GM21576 (cell line): ENCODE results near the gene THBS1.

Experiments used
- ATAC-seq: cut with Tn5 transposase; IDR thresholded peaks from one replicate; pipeline ENCODE4 v1.9.1; 2021; ENCODE audit warnings: mild to moderate bottlenecking, moderate library complexity; ENCODE audit not compliant: unreplicated experiment

THBS1 gene

GRCh38 chr15:39598958-39599845 is 18.3 kb downstream of the THBS1 start:
- ATAC-seq: no peak

- no peak for ATAC-seq
These were observed 19.0 kb downstream of the THBS1 start for GRCh38 chr15:39599871-39600270.

- no peak for ATAC-seq
These were observed 21.3 kb downstream of the THBS1 start for GRCh38 chr15:39602143-39602542.

- ATAC-seq: no peak
These were observed 24.3 kb downstream of the THBS1 start for GRCh38 chr15:39605146-39605545.

GRCh38 chr15:39608185-39609139 is 27.6 kb downstream of the THBS1 start:
- ATAC-seq: no peak

GRCh38 chr15:39609166-39609916 is 28.5 kb downstream of the THBS1 start:
- ATAC-seq: no peak

- ATAC-seq: no peak
These were observed 29.8 kb downstream of the THBS1 start for GRCh38 chr15:39610665-39611064.

- no peak for ATAC-seq
These were observed 32.4 kb downstream of the THBS1 start for GRCh38 chr15:39613271-39613670.

GRCh38 chr15:39613861-39614260 is 33.0 kb downstream of the THBS1 start:
- no peak for ATAC-seq

GRCh38 chr15:39616731-39617455 is 36.0 kb downstream of the THBS1 start:
- no peak for ATAC-seq

GRCh38 chr15:39618063-39618823 is 37.4 kb downstream of the THBS1 start:
- ATAC-seq: no peak

GRCh38 chr15:39621210-39621609 is 40.3 kb downstream of the THBS1 start:
- no peak for ATAC-seq

GRCh38 chr15:39621976-39622375 is 41.1 kb downstream of the THBS1 start:
- no peak for ATAC-seq

GRCh38 chr15:39622660-39623516 is 42.0 kb downstream of the THBS1 start:
- no peak for ATAC-seq

- peak; percentile 95 for ATAC-seq
These were observed 42.7 kb downstream of the THBS1 start for GRCh38 chr15:39623529-39623931.

- no peak for ATAC-seq
These were observed 43.9 kb downstream of the THBS1 start for GRCh38 chr15:39624806-39625205.

GRCh38 chr15:39625451-39625850 is 44.6 kb downstream of the THBS1 start:
- no peak for ATAC-seq

GRCh38 chr15:39625856-39626255 is 45.0 kb downstream of the THBS1 start:
- ATAC-seq: no peak
